Measurements from ENCODE around the gene TCEAL3. TPM values are rescaled to one million over a fixed set of nuclear protein-coding genes. Genes with fewer than 3 reads are reported as not detected.

The TCEAL3 gene
- total RNA-seq, 4 donors from 2014 or later, result 108 to 218 (median 150) TPM

GRCh38 chrX:103628386-103629317 is 20.9 kb downstream of the TCEAL3 start, which contains the start of gene TCEAL1:
TCEAL1 (plus strand) TSS chrX:103628975; CDS start chrX:103629917, 942 bp downstream.
- WGBS, result 22% methylated on average over 32 of the region's 32 CpGs
- H3K4me1 ChIP-seq, result peaks cover 5 to 45% (median 27%) of the 10 kb centered on the region in 4 donors
- intact Hi-C loops (cut with DNase I), result no loop called here
- no peaks in the 10 kb centered on the region for H3K36me3 ChIP-seq
- peak; percentile 71 to 84 for TF ChIP-seq POLR2AphosphoS5 (IDR thresholded peaks at IDR 0.05)
- TF ChIP-seq POLR2A (IDR thresholded peaks at IDR 0.05; ENCODE audit: low read depth), result no peak
- DNase-seq (ENCODE audit: extremely low spot score), result peak; percentile 92
- H3K9me3 ChIP-seq, result no peaks in the 10 kb centered on the region
- peak within 1 kb of the TSS; percentile 62 to 75 (median 67) for H3K4me3 ChIP-seq
- peak within 1 kb of the TSS; percentile 90 to 93 (median 92) for H3K27ac ChIP-seq (replicated peaks in 1 of 4)
- H3K27me3 ChIP-seq, result no peaks in the 10 kb centered on the region

GRCh38 chrX:103629318-103630170 is 21.8 kb downstream of the TCEAL3 start:
- no peaks in the 10 kb centered on the region for H3K36me3 ChIP-seq
- no peaks in the 10 kb centered on the region for H3K27me3 ChIP-seq
- intact Hi-C loops (cut with DNase I), result loop anchor here (5.0 kb wide), 2 partner anchors 53 to 97 kb away; no protein-coding TSS in a partner anchor
- no peak for DNase-seq (ENCODE audit: extremely low spot score)
- TF ChIP-seq EP300 (IDR thresholded peaks at IDR 0.05) (peak; percentile 54), POLR2AphosphoS5 (IDR thresholded peaks at IDR 0.05) (peak; percentile 57 to 63), POLR2A (IDR thresholded peaks at IDR 0.05; ENCODE audit: low read depth) (no peak)
- TF ChIP-seq, protein P1, sequence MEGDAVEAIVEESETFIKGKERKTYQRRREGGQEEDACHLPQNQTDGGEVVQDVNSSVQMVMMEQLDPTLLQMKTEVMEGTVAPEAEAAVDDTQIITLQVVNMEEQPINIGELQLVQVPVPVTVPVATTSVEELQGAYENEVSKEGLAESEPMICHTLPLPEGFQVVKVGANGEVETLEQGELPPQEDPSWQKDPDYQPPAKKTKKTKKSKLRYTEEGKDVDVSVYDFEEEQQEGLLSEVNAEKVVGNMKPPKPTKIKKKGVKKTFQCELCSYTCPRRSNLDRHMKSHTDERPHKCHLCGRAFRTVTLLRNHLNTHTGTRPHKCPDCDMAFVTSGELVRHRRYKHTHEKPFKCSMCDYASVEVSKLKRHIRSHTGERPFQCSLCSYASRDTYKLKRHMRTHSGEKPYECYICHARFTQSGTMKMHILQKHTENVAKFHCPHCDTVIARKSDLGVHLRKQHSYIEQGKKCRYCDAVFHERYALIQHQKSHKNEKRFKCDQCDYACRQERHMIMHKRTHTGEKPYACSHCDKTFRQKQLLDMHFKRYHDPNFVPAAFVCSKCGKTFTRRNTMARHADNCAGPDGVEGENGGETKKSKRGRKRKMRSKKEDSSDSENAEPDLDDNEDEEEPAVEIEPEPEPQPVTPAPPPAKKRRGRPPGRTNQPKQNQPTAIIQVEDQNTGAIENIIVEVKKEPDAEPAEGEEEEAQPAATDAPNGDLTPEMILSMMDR (IDR thresholded peaks at IDR 0.05), result peak; percentile 45 to 53 (median 47)
- H3K9me3 ChIP-seq, result no peaks in the 10 kb centered on the region
- peak overlapping the region; percentile 62 to 75 (median 67) for H3K4me3 ChIP-seq
- peaks cover 5 to 37% (median 23%) of the 10 kb centered on the region in 4 donors for H3K4me1 ChIP-seq
- H3K27ac ChIP-seq (replicated peaks in 1 of 4), result peak overlapping the region; percentile 90 to 93 (median 92)
- WGBS, result 20% methylated on average over 31 of the region's 49 CpGs

DNA sequence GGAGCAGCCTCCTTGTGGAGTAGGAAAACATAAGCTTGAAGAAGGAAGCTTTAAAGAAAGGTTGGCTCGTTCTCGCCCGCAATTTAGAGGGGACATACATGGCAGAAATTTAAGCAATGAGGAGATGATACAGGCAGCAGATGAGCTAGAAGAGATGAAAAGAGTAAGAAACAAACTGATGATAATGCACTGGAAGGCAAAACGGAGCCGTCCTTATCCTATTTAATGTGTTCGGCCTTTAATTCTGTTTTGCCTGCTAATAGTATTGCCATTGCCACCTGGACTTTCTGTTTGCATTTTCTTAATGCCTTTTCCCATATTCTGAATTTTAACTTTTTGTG is 22.4 kb downstream of the TCEAL3 start:
- no peaks in the 10 kb centered on the region for H3K27me3 ChIP-seq
- no peaks in the 10 kb centered on the region for H3K36me3 ChIP-seq
- 37% methylated on average over 6 of the region's 6 CpGs for WGBS
- no peaks in the 10 kb centered on the region for H3K9me3 ChIP-seq
- H3K4me1 ChIP-seq, result peaks cover 5 to 35% (median 21%) of the 10 kb centered on the region in 4 donors
- no peak for TF ChIP-seq POLR2AphosphoS5 (IDR thresholded peaks at IDR 0.05)
- no peak for TF ChIP-seq EP300 (IDR thresholded peaks at IDR 0.05)
- TF ChIP-seq, protein P1 (IDR thresholded peaks at IDR 0.05), result peak in 1 of 3 experiments; percentile 1
- no peak for TF ChIP-seq POLR2A (IDR thresholded peaks at IDR 0.05; ENCODE audit: low read depth)
- intact Hi-C loops (cut with DNase I), result loop anchor here (5.0 kb wide), 2 partner anchors 52 to 98 kb away; no protein-coding TSS in a partner anchor
- H3K4me3 ChIP-seq, result peak overlapping the region; percentile 62 to 75 (median 67)
- H3K27ac ChIP-seq (replicated peaks in 1 of 4), result peak overlapping the region; percentile 90 to 93 (median 92)
- no peak for DNase-seq (ENCODE audit: extremely low spot score)

- H3K27me3 ChIP-seq, result no peaks in the 10 kb centered on the region
- TF ChIP-seq POLR2A (IDR thresholded peaks at IDR 0.05; ENCODE audit: low read depth) (no peak), POLR2AphosphoS5 (IDR thresholded peaks at IDR 0.05) (no peak), EP300 (IDR thresholded peaks at IDR 0.05) (no peak)
- TF ChIP-seq, protein P1 (IDR thresholded peaks at IDR 0.05), result no peak
- intact Hi-C loops (cut with DNase I), result loop anchor here (5.0 kb wide), 2 partner anchors 51 to 99 kb away; no protein-coding TSS in a partner anchor
- H3K9me3 ChIP-seq, result no peaks in the 10 kb centered on the region
- peak overlapping the region in 1 of 4 donors; percentile 10 for H3K27ac ChIP-seq (replicated peaks in 1 of 4)
- no peak for DNase-seq (ENCODE audit: extremely low spot score)
- peaks cover 5 to 26% (median 15%) of the 10 kb centered on the region in 4 donors for H3K4me1 ChIP-seq
- 71% methylated on average over 5 of the region's 5 CpGs for WGBS
- no peaks in the 10 kb centered on the region for H3K36me3 ChIP-seq
- H3K4me3 ChIP-seq, result peak overlapping the region in 3 of 4 donors; percentile 15 to 69 (median 65)
Measured at GRCh38 chrX:103631145-103631544, 23.4 kb downstream of the TCEAL3 start.
